Measurements from ENCODE around the gene CCDC69.

CCDC69 gene

DNA sequence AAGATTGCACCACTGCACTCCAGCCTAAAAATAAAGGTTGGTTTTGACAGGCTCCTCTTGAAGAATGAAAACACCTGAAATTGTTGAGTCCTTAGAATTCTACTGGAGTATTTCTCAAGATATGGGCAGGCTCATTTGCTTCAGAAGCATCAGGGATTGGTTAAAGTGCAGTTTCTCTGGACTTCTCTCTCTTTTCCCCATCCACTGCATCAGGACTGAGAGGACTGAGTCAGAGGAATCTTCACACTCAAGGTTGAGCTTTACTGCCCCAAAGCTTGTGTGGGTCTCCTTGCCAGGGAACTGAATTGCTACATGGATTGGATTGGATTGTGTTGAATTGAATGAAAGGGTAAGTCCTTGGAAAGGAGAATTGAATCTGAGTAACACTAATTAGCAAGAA is 7.5 kb upstream of the CCDC69 start:
- DNase-seq (ENCODE audit: extremely low read depth, low read depth): no peak

DNA sequence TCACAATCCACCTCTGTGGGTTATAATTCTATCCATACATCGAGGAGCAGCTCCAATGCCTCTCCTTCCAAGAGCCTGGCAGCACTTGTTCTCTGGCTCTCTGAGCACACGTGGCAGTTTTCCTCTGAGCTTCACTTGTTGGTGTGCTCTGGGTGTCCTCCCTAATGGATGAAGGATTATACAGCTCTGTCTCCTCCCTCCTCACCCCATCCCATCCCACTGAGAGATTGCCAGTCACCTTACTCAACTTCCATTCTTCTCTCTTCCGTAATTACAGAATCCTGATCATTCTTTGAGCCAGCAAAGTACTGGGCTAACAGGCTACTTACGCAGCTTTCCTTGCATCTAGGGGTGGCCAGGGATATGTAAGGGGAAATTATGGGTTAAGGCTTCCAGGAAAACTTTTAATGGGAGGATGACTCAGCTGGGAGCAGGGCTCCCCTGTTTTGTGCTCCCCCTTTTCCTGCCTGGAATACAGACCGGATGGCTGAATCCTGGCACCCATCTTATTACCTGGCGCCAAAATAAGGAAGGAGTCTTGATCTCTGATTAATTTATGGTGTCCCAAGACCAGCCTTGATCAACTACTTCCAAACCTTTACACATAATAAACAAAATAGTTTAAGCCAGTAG is 6.3 kb upstream of the CCDC69 start:
- TF ChIP-seq, protein P1, sequence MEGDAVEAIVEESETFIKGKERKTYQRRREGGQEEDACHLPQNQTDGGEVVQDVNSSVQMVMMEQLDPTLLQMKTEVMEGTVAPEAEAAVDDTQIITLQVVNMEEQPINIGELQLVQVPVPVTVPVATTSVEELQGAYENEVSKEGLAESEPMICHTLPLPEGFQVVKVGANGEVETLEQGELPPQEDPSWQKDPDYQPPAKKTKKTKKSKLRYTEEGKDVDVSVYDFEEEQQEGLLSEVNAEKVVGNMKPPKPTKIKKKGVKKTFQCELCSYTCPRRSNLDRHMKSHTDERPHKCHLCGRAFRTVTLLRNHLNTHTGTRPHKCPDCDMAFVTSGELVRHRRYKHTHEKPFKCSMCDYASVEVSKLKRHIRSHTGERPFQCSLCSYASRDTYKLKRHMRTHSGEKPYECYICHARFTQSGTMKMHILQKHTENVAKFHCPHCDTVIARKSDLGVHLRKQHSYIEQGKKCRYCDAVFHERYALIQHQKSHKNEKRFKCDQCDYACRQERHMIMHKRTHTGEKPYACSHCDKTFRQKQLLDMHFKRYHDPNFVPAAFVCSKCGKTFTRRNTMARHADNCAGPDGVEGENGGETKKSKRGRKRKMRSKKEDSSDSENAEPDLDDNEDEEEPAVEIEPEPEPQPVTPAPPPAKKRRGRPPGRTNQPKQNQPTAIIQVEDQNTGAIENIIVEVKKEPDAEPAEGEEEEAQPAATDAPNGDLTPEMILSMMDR (IDR thresholded peaks at IDR 0.05; ENCODE audit: low read depth, low read length, missing control alignments): no peak
- no peak for DNase-seq (ENCODE audit: extremely low read depth, low read depth)
- no peak overlapping the region for H3K4me3 ChIP-seq (replicated peaks; ENCODE audit: low read depth, low read length)

More for the DNA sequence above, 7.5 kb upstream of the CCDC69 start:
- H3K4me3 ChIP-seq (replicated peaks; ENCODE audit: low read depth, low read length): no peak overlapping the region
- TF ChIP-seq, protein P1 (IDR thresholded peaks at IDR 0.05; ENCODE audit: low read depth, low read length, missing control alignments): no peak

DNA sequence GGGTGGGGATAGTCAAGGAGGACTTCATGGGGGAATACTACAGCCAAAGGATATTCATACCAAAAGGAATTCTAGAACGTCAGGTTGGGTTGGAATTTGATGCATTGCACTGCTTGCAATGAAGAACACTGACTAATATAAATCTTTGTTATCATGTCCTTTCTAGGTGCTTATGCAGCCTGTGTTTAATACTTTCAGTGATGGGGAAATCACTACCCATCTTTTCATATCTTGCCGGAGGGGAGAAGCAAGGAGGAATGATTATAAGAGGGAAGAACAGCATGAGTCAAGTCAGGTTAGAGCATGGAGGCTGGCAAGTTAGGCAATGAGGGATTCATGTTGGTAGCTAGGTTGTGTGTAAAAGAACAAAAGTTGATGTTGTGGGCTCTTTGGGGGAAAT is 5.1 kb upstream of the CCDC69 start:
- TF ChIP-seq, protein P1 (IDR thresholded peaks at IDR 0.05; ENCODE audit: low read depth, low read length, missing control alignments): no peak
- H3K4me3 ChIP-seq (replicated peaks; ENCODE audit: low read depth, low read length): no peak overlapping the region
- DNase-seq (ENCODE audit: extremely low read depth, low read depth): no peak

DNA sequence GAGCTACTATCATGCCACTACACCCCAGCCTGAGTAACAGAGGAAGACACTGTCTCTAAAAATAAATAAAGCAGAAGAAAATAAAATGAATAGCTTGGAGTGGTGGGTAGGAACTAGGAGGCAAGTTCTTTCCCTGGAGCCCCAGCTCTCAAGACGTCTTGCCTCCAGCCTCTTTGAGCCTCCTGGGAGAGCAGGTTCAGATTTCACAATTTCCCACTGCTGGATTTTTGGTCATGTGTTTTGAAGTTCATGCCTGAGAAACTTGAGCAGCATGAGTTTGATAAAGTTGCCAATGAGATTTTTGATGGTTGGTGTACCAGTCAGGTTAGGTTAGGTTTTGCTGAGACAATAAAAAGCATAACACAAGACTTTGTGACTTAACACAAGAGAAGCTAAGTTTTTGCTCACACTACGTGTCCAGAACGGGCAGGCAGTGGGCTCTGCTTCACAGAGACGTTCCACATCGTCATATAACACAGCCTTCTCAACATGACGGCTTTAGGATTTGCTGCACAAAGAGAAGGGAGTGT is 4.1 kb upstream of the CCDC69 start:
- TF ChIP-seq, protein P1 (IDR thresholded peaks at IDR 0.05; ENCODE audit: low read depth, low read length, missing control alignments): no peak

DNA sequence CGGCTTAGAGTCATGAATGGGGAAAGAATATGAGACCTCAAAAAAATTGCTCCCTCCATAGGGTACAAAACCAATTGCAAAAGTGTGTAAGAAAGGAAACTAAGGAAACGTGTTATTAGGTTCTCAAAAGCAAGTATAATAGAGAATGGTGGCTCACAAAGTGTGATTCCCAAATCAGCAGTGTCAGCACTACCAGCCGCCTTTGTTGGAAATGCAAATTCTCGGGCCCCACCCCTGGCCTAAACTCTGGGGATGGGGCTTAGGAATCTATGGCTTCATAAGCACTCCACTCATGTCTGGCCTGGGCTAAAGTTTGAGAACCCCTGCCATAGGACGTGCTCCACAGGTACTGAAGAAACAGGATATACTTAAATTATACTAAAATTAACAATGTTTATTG is 1.6 kb upstream of the CCDC69 start:
- TF ChIP-seq, protein P1 (IDR thresholded peaks at IDR 0.05; ENCODE audit: low read depth, low read length, missing control alignments): no peak
- no peak overlapping the region for H3K4me3 ChIP-seq (replicated peaks; ENCODE audit: low read depth, low read length)
- no peak for DNase-seq (ENCODE audit: extremely low read depth, low read depth)

More for the DNA sequence above, 4.1 kb upstream of the CCDC69 start:
- DNase-seq (ENCODE audit: extremely low read depth, low read depth): no peak
- no peak overlapping the region for H3K4me3 ChIP-seq (replicated peaks; ENCODE audit: low read depth, low read length)

DNA sequence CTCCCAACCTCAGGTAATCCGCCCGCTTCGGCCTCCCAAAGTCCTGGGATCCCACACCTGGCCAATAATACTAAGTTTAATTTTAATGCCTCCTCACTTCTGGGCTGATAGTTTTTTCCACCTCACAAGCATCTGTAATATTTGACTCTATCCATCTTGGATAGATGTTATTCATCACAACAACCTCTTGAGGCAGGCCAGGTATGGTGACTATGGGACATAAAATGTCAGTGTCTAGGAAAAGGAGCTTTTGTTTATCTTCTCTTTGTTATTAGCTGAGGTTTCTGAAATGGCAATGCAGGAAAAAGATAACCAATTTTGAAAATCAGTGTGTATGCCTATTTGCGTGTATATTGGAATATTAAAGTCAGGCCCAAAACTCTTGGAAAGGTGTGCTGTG is 1.2 kb upstream of the CCDC69 start:
- TF ChIP-seq, protein P1 (IDR thresholded peaks at IDR 0.05; ENCODE audit: low read depth, low read length, missing control alignments): no peak
- DNase-seq (ENCODE audit: extremely low read depth, low read depth): no peak
- H3K4me3 ChIP-seq (replicated peaks; ENCODE audit: low read depth, low read length): no peak overlapping the region

Data from HFF-Myc (cell line).